HEK293T (cell line): ENCODE measurements around the gene OPCML.

Source experiments
- BHLHE40 ChIP-seq: fragments of 450-650 bp; IDR thresholded peaks from 2 replicates; pipeline ENCODE4 v1.6.1; 2016; ENCODE audit warnings: mild to moderate bottlenecking, moderate library complexity, borderline replicate concordance
- FOXA1 ChIP-seq: fragments of 450-650 bp; IDR thresholded peaks from 2 replicates; pipeline ENCODE4 v1.6.1; 2016; ENCODE audit warnings: mild to moderate bottlenecking
- FOXK2 ChIP-seq: fragments of 450-650 bp; IDR thresholded peaks from 2 replicates; pipeline ENCODE4 v1.6.1; 2016; ENCODE audit warnings: mild to moderate bottlenecking
- NFRKB ChIP-seq: fragments of 450-650 bp; IDR thresholded peaks from 2 replicates; pipeline ENCODE4 v1.6.1; 2016; ENCODE audit warnings: mild to moderate bottlenecking, moderate library complexity
- SP1 ChIP-seq: fragments of 450-650 bp; IDR thresholded peaks from 2 replicates; pipeline ENCODE4 v1.6.1; 2017
- SUZ12 ChIP-seq: fragments of 450-650 bp; IDR thresholded peaks from 2 replicates; pipeline ENCODE4 v1.6.1; 2016; ENCODE audit warnings: mild to moderate bottlenecking
- TARDBP ChIP-seq: fragments of 450-650 bp; IDR thresholded peaks from 2 replicates; pipeline ENCODE4 v1.6.1; 2016

DNA sequence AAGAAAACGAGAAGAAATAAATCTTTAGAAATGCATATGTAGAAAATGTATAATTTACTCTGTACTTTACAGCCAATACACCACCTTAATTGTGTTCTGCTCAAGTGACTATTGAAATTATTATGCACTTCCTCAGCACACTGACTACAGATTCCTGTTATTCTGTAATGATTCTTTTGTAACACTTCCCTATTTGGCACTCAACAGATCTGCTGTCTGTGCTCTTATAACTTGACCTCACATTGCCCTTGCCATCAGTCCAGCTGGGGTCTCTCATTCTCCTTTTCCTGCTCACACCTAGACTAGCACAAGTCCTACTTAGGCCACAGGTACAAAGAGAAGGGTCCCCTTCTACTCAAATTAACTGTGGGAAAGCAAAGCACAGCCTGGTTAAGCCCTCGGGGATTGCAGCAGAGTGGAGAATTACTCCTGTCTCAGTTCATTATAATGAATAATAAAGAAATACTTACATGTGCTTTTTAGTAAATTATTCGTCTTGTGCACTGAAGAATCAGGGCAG lies 860.4 kb downstream of the OPCML start:
- TF ChIP-seq TARDBP (no peak), FOXA1 (no peak), FOXK2 (no peak), SUZ12 (no peak), SP1 (no peak), BHLHE40 (no peak), NFRKB (no peak)
